ENCODE results near the gene ANKRD11. TPM values are rescaled to one million over a fixed set of nuclear protein-coding genes. Genes with fewer than 3 reads are reported as not detected.

The ANKRD11 gene
- total and polyA plus RNA-seq, 2 donors (not counting 3 experiments of a cell fraction or from before 2014, with no cell fraction given), result 55.8 to 191 TPM

GRCh38 chr16:89408315-89408714 is 82.0 kb downstream of the ANKRD11 start:
- Histone ChIP-seq H3K36me3 (ENCODE audit: control insufficient read depth in 2 of 2, extremely low read depth in 1 of 2, insufficient read depth in 2 of 2, low read length in 2 of 2) (no peaks in the 10 kb centered on the region), H3K4me3 (replicated peaks in 1 of 3; ENCODE audit: insufficient read depth in 1 of 3, low read depth in 1 of 3, low read length in 3 of 3) (no peak overlapping the region), H3K4me1 (ENCODE audit: control insufficient read depth, extremely low read depth, insufficient read depth, low read length) (peaks cover 46% of the 10 kb centered on the region), H3K9me1 (replicated peaks; ENCODE audit: control insufficient read depth, extremely low read depth, insufficient read depth, low read length) (no peaks in the 10 kb centered on the region), H3K27me3 (ENCODE audit: control insufficient read depth in 2 of 2, insufficient read depth in 2 of 2, low read length in 2 of 2) (no peaks in the 10 kb centered on the region), H3K9ac (replicated peaks; ENCODE audit: extremely low read depth, insufficient read depth, low read length) (no peak overlapping the region), H4K20me1 (replicated peaks; ENCODE audit: control insufficient read depth, extremely low read depth, insufficient read depth, low read length) (peaks cover 11% of the 10 kb centered on the region), H3K27ac (ENCODE audit: insufficient read depth, low read depth, low read length) (no peak overlapping the region), H2AFZ (ENCODE audit: low read depth, low read length) (no peak overlapping the region), H3K9me3 (replicated peaks; ENCODE audit: control insufficient read depth, insufficient read depth, low read length) (no peaks in the 10 kb centered on the region), H3K4me2 (ENCODE audit: insufficient read depth, low read length) (no peak overlapping the region), H3K79me2 (ENCODE audit: control insufficient read depth, insufficient read depth, low read length) (peaks cover 97% of the 10 kb centered on the region)
- no peak for FAIRE-seq
- ChIA-PET POLR2A (no interaction called here), CTCF (interaction anchor here (1.5 to 1.6 kb wide), 2 partner anchors 13 to 65 kb away, joined by 3 to 4 read pairs; no protein-coding TSS in a partner anchor)
- BruUV-seq (replicated peaks), result no TSS peak
- DNase-seq (ENCODE audit: low read depth, low spot score), result no peak
- dilution Hi-C loops (cut with MboI; ENCODE audit: extremely low pct_ligation_motif_present, low sequenced_read_pairs), result no loop called here
- TF ChIP-seq EZH2 (IDR thresholded peaks at IDR 0.05; ENCODE audit: borderline replicate concordance, low read depth, low read length, severe bottlenecking) (no peak), POLR2A (IDR thresholded peaks at IDR 0.05; ENCODE audit: low read depth, low read length) (no peak), FOS (IDR thresholded peaks at IDR 0.05; ENCODE audit: borderline replicate concordance, insufficient read depth, low read length) (no peak), GATA2 (IDR thresholded peaks at IDR 0.05; ENCODE audit: insufficient read depth, insufficient read length, low read depth, low read length) (no peak), CTCF (IDR thresholded peaks at IDR 0.05; ENCODE audit: extremely low read depth in 1 of 2, insufficient read depth in 1 of 2, low read depth in 1 of 2, low read length in 2 of 2) (no peak), JUN (IDR thresholded peaks at IDR 0.05; ENCODE audit: borderline replicate concordance, insufficient read depth, insufficient read length, low read depth) (no peak), POLR2AphosphoS5 (IDR thresholded peaks at IDR 0.05; ENCODE audit: insufficient read depth, low read depth, low read length) (no peak), MAX (IDR thresholded peaks at IDR 0.05; ENCODE audit: insufficient read depth, insufficient read length) (no peak), MYC (IDR thresholded peaks at IDR 0.05; ENCODE audit: low read depth, low read length) (no peak)
- intact Hi-C loops (cut with micrococcal nuclease), result no loop called here
